GM19328 (cell line): ENCODE results near the gene PARD3B.

Experiments
- ATAC-seq: cut with Tn5 transposase; IDR thresholded peaks from one replicate; pipeline ENCODE4 v1.9.1; 2021; ENCODE audit warnings: mild to moderate bottlenecking, moderate library complexity; ENCODE audit not compliant: unreplicated experiment

Gene PARD3B

GRCh38 chr2:204933735-204934374 is 388.6 kb downstream of the PARD3B start:
- no peak for ATAC-seq

GRCh38 chr2:204944927-204945326 is 399.7 kb downstream of the PARD3B start:
- ATAC-seq, result no peak

GRCh38 chr2:204945376-204945775 is 400.1 kb downstream of the PARD3B start:
- no peak for ATAC-seq

GRCh38 chr2:204946892-204947291 is 401.6 kb downstream of the PARD3B start:
- ATAC-seq, result no peak

GRCh38 chr2:204947405-204947804 is 402.1 kb downstream of the PARD3B start:
- ATAC-seq, result no peak

- no peak for ATAC-seq
Observed at GRCh38 chr2:204948024-204948763, 402.9 kb downstream of the PARD3B start.

- no peak for ATAC-seq
Observed at GRCh38 chr2:204948822-204949221, 403.5 kb downstream of the PARD3B start.

GRCh38 chr2:204950695-204951346 is 405.5 kb downstream of the PARD3B start:
- no peak for ATAC-seq

- no peak for ATAC-seq
Observed at GRCh38 chr2:204958371-204958770, 413.1 kb downstream of the PARD3B start.

- no peak for ATAC-seq
Observed at GRCh38 chr2:204964414-204964813, 419.1 kb downstream of the PARD3B start.

- ATAC-seq, result no peak
Observed at GRCh38 chr2:204966245-204966644, 421.0 kb downstream of the PARD3B start.

GRCh38 chr2:204967199-204967960 is 422.1 kb downstream of the PARD3B start:
- no peak for ATAC-seq

GRCh38 chr2:204971206-204971907 is 426.1 kb downstream of the PARD3B start:
- ATAC-seq, result no peak

GRCh38 chr2:204972161-204972560 is 426.9 kb downstream of the PARD3B start:
- ATAC-seq, result no peak

GRCh38 chr2:204972606-204973336 is 427.5 kb downstream of the PARD3B start:
- no peak for ATAC-seq

- ATAC-seq, result no peak
Observed at GRCh38 chr2:204973616-204974015, 428.3 kb downstream of the PARD3B start.

GRCh38 chr2:204974487-204974886 is 429.2 kb downstream of the PARD3B start:
- no peak for ATAC-seq

- ATAC-seq, result no peak
Observed at GRCh38 chr2:204977914-204978313, 432.6 kb downstream of the PARD3B start.

- ATAC-seq, result no peak
Observed at GRCh38 chr2:204982303-204982702, 437.0 kb downstream of the PARD3B start.

- ATAC-seq, result no peak
Observed at GRCh38 chr2:204984518-204984917, 439.2 kb downstream of the PARD3B start.
